DMS153 treated with DMSO at 0.1 percent for 48 hours (cell line): ENCODE data around the gene FKRP.
"Not testable (repeated sequence)": the region's sequence is repeated elsewhere in the genome, so short reads cannot be mapped to it uniquely, and the experiment has no call there.

Experiments
- DNase-seq: peaks from one replicate; lab custom pipeline; 2025; ENCODE audit not compliant: unreplicated experiment; lab: John Stamatoyannopoulos, UW

Gene FKRP

DNA sequence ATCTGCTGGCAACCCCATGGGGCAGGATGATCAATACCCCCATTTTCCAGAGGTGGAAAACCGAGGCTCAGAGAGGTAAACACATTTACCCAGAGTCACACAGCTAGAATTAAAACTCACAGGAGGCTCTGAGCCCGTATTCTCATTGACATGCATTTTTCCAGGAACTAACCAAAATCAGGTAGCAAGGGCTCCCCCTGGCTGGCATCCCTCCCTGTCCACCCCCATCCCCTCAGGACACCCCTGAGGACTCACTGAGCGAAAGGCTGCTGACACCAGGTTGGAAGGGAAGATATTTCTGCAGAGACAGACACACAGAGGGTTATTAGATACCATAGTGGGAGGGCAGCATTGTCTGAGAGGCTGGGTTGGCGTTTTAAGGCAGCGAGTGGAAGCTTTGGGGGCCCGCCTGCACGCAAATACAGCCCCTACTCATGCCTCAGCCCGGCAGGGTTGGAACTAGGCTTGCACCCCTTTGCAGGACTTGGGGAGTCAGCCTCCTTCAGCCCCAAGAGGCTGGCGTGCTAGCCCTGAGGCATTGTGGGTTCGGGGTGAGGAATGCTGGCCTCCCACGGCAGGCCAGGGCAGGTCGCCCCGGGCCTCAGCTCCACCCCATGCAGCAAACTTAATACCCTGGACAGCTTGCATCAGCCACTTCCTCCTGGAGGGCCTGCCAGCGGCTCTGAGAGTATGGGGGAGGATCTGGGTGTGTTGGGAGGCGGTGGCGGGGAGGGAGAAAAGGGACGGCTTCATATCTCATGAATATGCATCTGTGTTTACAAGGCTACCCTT is 38.6 kb downstream of the FKRP start:
- DNase-seq: peak; percentile 80

DNA sequence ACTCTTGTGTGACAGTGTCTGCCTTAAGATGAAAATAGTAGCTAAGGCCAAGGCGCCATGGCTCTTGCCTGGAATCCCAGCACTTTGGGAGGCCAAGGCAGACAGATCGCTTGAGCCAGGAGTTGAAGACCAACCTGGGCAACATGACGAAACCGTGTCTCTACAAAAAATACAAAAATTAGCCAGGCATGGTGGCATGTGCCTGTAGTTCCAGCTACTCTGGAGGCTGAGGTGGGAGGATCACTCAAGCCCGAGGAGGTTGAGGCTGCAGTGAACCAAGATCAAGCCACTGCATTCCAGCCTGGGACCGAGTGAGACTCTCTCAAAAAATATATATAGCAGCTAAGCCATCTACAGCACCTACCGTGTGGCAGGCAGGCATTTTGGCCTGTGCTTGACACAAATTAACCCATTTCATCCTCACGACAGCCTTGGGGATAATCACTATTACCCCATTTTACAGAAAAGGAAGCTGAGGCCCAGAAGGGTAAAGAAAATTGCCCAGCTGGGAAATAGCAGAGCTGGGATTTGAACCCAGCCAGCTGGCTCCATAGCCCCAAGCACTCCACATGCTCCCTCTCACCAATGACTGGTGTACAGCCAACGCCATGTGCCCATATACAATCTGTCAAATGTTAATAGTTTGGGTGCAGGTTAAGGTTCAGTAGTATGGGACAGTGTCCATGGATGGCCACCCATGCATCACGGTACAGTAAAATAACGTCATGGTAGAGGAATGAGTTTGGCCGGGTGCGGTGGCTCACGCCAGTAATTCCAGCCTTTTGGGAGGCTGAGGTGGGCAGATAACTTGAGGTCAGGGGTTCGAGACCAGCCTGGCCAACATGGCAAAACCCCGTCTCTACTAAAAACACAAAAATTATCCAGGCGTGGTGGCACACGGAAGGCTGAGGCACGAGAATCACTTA is 39.5 kb downstream of the FKRP start:
- no peak for DNase-seq

DNA sequence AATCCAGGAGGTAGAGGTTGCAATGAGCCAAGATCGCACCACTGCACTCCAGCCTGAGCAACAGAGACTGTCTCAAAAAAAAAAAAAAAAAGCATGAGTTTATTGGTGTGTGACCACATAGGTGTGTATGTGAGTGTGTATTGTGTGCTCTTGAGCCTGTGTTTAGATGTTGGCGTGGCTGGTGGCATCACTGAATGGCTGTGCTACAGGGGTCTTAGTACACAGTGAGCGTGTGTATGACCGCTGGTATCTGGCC is 40.1 kb downstream of the FKRP start:
- DNase-seq: no peak

DNA sequence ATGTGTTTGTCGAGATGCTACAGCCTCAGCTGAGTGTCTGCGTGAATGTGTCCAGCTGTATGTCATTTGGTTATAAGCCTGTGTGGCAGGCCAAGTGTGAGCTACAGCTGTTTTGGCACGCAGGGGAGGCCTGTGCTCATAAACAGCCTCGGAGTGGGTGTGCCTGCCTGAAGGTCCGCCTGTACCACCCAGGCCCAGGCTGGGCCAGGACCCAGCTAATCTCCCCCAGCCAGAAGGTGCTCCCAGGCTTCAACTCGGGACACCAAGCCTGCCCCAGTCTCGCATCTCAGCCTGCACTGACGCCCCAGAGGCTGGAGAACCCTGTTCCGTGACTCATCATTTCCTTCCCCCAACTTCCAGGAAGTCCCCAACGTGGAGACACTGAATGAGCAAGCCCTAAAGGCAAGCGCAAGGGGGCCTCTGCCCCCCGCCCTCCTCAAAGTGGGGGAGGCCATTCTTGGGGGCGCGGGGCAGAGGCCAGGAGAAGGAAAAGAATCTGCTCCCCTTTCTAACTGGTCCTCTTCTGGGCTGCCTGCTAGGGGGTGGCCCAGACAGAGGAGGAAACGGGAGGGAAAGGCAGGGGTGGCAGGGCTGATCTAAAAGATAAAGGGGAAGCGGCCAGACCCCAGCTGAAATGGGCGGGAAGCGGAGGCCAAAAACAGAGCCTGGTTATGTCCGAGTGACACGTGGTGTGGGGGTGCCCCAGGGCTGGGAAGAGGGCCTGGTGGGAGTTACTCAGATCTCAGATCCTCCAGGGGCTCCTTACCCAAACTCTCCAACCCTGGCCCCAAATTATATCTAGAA is 40.6 kb downstream of the FKRP start:
- DNase-seq: no peak

DNA sequence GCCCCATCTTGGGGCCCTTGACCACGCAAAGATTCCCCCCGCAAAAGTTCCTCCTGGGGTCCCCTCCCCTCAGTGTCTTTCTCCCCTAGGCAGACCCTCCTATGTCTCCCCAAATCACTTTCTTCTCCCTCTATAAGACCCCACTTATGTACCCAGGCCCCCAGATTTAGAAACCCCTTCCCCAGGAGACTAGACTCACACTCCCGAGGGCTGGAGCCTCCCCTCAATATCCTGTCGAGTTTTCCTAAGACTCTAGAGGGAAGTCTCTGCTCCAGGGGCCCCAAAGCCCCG is 41.1 kb downstream of the FKRP start:
- DNase-seq: no peak

DNA sequence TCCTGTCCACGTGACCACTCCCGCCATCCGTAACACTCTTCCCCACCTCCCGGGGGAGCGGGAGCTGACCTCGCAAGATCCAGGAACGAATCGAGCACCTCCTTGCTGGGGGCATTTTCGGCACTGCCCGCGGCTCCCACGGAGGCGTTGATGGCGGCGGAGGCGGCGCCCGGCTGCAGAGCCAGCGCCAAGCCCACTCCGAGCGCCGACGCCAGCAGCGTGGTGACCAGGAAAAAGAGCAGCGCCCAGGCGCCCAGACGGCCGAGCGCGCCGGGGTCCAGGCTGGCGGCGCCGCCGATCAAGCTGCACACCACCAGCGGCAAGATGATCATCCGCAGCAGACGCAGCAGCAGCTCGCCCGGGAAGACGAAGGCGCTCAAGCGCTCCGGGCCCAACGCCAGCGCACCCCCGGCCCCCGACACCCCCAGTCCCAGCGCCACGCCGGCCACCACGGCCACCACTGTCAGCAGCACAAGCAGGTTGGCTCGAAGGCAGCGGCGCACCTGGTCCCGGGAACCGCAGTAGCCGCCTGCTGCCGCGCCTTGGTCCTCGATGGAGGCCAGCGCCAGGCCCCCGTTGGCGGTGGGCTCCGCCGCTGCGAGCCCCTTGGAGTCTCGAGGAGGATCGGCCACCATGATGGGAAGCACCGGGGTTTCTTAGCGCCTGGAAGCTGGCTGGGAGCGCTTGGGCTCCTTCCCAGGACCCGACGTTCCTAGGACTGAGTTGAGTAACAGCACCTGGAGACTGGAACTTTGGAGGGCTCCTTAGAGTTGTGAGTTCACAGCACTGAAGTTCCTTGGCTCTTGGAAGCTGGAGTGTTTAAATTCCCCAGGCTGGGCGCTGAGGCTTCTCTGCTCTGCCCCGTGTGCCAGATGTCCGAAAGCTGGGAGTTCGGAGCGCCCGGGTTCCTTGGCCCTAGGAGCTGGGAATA is 41.7 kb downstream of the FKRP start:
- no peak for DNase-seq

DNA sequence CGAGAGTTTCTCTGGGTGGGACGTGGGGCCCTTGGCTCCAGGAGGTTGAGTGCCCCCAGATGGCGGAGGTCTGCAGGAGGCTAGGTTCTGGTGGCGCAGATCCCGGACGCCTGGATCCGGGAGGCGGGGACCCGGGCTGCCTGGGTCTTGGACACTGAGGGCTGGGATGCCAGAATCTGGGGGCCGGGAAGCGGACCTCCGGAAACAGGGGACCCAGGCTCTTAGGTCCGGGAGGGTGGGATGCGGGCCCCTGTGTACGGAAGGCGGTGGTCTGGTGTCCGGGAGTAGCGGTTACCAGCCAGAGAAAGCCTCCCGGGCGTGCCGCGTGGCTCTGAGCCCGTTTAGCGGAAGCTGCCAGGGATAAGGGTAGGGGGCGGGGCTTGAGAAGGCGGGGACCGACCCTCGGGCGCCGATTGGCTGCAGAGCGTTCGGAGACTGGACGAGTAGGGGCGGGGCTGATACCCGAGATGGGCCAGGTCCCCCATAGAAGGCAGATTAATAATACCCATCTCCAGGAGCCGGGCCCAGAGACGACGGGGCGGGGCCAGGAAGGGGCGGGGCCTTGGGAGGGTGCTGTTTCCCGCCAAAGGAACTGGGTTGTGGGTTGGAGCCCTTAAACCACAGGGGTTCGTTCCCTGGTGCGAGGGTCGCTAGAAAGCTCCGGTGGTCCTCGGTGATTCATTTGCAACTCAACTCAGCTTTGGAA is 42.6 kb downstream of the FKRP start, which contains the start of gene SLC1A5:
Gene SLC1A5 (minus strand): TSS at position 333 of the 706 bp plus-strand sequence. CDS start 629 bp downstream, outside the sequence.
- peak; percentile 98 for DNase-seq

DNA sequence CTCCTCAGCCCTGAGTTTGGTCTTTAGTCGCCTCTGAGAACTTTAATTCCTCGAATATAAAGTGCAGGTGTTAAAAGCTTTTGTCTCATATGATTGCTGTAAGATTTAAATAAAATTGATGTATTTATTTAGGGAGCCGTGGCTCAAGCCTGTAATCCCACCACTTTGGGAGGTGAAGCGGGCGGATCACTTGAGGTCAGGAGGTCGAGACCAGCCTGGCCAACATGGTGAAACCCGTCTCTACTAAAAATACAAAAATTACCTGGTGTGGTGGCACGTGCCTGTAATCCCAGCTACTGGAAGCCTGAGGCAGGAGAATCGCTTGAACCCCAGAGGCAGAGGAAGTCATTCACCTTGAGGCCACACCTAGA is 43.1 kb downstream of the FKRP start:
- DNase-seq: no peak

DNA sequence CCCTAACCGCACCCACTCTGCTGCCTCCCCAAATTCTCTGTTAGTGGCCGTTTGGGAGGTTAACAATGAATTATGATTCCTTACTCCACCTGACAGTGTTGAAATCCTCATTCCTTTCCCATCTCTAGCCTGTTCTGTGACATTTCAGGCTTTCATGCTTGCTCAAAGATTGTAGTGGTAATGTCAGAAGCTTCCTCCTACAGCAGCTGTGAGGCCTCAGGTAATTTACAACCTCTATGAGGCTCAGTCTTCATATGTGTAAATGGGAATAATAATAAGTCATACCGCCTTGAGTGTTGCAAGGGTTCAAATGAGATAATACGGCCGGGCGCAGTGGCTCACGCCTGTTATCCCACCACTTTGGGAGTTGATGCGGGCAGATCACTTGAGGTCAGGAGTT is 43.5 kb downstream of the FKRP start:
- no peak for DNase-seq

DNA sequence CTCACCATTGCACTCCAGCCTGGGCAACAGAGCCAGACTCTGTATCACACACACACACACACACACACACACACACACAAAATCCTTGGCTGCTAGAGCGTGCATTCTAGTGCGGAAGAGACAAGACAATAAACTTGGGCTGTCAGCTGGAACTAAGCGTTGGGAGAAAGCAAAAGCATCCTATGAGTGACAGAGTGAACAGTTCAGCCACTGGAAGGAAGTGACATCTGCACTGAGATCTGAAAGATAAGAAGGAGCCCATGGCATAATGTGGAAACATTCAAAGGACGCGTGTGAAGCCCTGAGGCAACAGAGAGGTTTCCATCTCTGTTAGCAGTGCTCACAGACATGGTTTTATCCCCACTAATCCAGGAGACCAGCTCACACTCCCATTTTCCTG is 46.1 kb downstream of the FKRP start:
- no peak for DNase-seq

DNA sequence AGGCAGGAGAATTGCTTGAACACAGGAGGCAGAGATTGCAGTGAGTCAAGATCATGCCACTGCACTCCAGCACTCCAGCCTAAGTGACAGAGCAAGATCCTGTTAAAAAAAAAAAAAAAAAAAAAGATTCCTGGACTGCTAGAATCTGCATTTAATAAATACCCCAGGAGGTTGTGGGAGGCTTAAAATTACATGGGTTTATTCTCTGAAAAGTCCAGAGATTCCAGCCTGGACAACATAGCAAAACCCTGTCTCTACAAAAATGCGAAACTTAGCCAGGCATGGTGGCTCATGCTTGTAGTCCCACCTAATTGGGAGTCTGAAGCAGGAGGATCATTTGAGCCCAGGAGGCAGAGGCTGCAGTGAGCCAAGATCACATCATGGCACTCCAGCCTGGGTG is 52.0 kb downstream of the FKRP start:
- no peak for DNase-seq

DNA sequence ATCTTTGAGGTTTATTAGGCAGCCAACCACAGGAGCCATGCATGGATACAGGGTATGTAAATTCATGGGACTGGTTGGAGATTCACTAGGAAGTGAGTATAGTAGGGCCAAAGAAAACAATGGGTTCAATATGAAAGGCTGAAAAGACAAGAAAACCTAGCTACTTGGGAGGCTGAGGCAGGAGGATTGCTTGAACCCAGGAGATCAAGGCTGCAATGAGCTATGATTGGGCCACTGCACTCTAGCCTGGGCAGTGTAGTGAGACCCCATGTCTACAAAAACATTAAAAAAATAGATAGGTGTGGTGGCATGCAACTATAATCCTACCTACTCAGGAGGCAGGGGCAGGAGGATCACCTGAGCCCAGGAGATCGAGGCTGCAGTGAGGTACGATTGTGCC is 52.9 kb downstream of the FKRP start:
- DNase-seq: no peak

DNA sequence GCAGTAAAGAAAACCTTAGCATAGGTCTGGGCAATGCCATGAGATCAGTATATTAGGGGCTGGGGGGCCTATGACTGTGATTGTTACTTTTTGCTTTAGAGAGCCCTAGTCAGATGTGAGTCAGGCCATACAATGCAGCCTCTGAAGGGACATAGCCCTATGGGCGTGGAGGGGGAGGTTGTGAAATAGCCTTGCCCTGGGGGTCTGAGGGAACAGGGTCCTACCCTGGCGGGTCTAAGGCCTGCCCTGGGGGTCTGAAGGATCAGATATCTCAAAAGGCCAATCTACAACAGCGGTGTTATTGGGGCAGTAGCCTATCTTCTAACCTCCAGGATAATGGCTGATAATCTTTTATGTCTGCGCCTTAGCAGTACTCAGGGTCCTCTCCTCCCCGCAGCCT is 56.3 kb downstream of the FKRP start:
- DNase-seq: no peak

DNA sequence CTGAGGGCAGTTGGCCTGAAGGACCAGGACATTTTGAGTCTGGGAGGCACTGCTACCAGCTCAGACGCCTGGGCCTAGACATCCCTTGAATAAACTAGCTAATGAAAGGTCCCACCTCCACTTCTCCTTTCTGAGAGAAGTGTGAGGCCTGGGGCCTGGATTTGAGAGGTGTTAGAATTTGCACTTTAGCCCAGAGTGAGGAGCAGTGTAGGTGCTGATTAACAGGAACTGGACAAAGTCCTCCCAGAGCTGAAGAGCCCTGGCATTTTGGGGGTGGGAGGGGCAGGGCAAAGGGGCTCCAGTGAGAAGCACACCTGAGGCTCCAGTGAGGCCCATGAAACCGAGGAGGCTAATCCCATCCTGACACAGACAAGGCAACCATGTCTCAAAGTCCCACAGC is 57.7 kb downstream of the FKRP start:
- no peak for DNase-seq

DNA sequence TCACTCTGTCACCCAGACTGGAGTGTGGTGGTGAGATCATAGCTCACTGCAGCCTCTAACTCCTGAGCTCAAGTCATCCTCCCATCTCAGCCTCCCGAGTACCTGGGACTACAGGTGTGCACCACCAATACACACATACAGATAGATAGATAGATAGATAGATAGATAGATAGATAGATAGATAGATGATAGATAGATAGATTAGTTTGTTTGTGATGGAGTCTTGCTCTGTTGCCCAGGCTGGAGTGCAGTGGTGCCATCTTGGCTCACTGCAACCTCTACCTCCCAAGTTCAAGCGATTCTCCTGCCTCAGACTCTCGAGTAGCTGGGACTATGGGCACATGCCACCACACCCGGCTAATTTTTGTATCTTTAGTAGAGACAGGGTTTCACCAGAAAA is 58.6 kb downstream of the FKRP start:
- not testable (repeated sequence) for DNase-seq

DNA sequence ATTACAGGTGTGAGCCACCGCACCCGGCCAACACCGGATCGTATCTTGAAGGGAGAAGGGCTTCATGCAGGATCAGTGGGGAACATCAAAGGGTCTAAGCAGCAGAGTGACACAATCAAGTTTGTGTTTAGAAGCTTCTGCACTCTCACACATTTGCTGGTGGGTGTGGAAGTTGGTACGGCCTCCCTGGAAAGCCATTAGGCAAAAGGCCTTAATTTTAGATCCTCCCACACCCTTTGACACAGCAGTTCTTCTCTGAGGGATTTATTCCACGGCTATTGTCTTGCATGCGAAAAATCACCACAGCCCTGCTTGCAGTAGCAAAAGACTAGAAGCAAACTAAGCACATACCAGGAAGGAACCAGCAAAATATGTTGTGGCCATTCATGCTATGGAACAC is 60.8 kb downstream of the FKRP start:
- DNase-seq: no peak
